Head of caudate nucleus (tissue), 42 donors: ENCODE data around the gene ASB1.

Experiments
- DNase-seq, 42 donors: peaks; one replicate each; pipeline versions ENCODE4 v3.0.0 to v3.0.0-alpha.2; 2020 to 2021; ENCODE audit warnings: mixed read lengths in 7 of 42
- intact Hi-C: fragments of 100-400 bp; cut with DNase I; formaldehyde crosslinking; loops from one replicate; pipeline ENCODE4 v1.15.0; 2022

Gene ASB1

DNA sequence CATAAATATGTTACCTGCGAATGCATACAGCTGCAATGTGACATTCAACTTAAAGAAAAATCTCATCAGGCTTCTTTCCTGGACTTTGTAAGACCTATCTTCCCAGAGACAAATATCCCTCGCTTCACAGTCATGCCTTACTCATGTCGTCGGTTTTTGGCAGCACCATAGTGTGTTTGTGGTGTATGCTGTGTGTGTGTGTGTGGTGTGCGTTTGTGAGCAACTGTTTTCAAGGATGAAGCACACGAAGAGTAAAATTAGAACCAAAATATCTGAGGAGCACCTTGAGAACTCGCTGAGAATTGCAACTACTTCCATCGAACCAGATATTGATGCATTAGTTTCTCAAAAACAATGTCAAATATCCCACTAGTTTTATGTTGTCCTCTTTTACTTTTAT lies 56.9 kb downstream of the ASB1 start:
- peak in 1 of 42 donors; percentile 31 for DNase-seq
- intact Hi-C loops: no loop called here

- DNase-seq: peak in 1 of 42 donors; percentile 10
- intact Hi-C loops: no loop called here
These were observed 58.1 kb downstream of the ASB1 start for GRCh38 chr2:238484522-238485452.

DNA sequence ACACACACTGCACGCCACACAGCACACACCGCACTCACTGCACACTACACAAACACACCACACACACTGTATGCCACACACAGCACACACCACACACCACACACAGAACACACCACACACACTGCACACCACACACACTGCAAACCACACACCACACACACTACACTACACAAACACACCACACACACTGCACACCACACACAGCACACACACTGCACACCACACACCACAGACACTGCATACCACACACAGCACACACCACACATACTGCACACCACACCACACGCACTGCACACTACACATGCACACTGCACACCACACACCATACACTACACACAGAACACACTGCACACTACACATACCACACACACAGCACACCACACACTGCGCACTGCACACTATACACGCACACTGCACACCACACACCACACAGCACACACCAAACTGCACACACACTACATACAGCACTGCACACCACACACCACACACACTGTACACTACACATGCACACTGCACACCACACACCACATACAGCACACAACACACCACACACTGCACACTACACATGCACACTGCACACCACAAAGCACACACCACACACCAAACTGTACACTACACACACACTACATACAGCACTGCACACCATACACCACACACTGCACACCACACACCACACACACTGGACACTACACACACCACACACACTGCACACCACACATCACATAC lies 59.6 kb downstream of the ASB1 start:
- intact Hi-C loops: no loop called here
- DNase-seq: no peak

GRCh38 chr2:238487134-238487533 lies 60.4 kb downstream of the ASB1 start:
- intact Hi-C loops: no loop called here
- DNase-seq: peak in 1 of 42 donors; percentile 12

- intact Hi-C loops: no loop called here
- DNase-seq: peak in 2 of 42 donors; percentile 1 to 21
These were observed 61.1 kb downstream of the ASB1 start for GRCh38 chr2:238487652-238488346.

GRCh38 chr2:238488347-238488826 lies 61.7 kb downstream of the ASB1 start:
- intact Hi-C loops: no loop called here
- peak in 2 of 42 donors; percentile 3 to 26 for DNase-seq

- peak in 1 of 42 donors; percentile 22 for DNase-seq
- intact Hi-C loops: no loop called here
These were observed 62.7 kb downstream of the ASB1 start for GRCh38 chr2:238489431-238489830.

GRCh38 chr2:238489896-238490295 lies 63.2 kb downstream of the ASB1 start:
- peak in 1 of 42 donors; percentile 14 for DNase-seq
- intact Hi-C loops: no loop called here

- DNase-seq: peak in 1 of 42 donors; percentile 30
- intact Hi-C loops: no loop called here
These were observed 66.1 kb downstream of the ASB1 start for GRCh38 chr2:238492840-238493239.

DNA sequence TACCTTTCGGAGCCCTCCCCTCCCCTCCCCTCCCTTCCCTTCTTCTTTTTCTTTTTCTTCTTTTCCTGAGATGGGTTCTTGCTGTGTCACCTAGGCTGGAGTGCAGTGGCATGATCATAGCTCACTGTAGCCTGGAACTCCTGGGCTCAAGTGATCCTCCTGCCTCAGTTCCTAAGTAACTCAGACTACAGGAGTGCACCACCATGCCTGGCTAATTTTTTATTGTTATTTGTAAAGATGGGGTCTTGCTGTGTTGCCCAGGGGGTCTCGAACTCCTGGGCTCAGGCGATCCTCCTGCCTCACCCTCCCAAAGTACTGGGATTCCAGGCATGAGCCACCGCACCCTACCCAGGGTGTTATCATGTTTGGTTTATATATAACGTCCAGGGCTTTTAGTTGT lies 66.7 kb downstream of the ASB1 start:
- intact Hi-C loops: no loop called here

DNA sequence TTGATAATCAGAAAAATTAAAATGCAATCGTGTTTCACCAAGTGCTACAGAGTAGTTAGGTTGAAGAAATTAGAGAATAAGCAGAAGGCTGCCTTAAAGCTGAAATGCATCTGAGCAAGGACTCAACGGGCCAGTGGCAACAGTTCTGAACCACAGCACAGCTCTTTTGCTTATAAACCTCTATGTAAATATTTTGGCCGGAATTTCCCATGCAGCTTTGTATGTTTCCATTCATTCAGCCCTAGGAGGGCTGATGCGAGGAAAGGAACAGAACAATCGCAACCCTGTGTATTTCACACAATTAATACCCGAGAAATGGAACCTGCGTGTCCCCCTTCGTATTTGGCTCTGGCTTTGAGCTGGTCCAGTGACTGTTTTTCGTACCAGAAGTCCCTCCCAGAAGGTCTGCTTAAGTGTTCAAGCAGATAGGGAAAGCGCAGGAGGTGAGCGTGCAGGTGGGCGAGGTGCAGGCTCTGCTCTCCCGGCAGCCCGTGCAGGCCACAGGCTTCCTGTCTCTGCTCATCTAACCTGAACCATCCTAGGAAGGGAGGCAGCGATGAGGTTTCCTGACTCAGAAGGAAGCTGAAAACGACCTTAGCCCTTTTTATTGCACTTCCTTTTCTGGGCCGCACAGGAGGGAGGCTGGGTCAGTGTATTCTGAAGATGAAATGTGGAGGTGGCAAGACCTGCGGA lies 67.3 kb downstream of the ASB1 start:
- DNase-seq: peak in 1 of 42 donors; percentile 22
- intact Hi-C loops: no loop called here

More for the DNA sequence above, 66.7 kb downstream of the ASB1 start:
- DNase-seq: peak in 1 of 42 donors; percentile 3

- peak in 1 of 42 donors; percentile 29 for DNase-seq
- intact Hi-C loops: no loop called here
These were observed 67.8 kb downstream of the ASB1 start for GRCh38 chr2:238494573-238494961.

DNA sequence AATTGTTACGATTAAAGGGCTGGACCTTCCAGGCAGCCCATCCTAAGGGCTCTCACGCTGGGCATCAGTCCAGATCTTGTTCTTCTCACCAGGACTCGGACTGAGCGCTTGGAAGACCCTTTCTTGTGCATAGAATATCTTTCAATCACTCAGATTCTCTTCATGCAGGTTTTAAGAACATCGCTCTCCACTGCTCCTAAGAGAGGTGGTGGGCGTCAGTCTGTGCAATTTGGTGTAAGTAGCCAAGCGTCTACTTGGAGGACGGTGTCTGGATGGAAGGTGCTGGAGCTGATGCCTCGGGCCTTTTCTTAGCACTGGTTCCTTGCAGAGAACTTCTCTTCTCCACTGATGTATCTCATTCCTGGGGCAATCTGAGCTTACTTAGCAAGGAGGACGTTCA lies 68.7 kb downstream of the ASB1 start:
- peak in 1 of 42 donors; percentile 13 for DNase-seq
- intact Hi-C loops: no loop called here

DNA sequence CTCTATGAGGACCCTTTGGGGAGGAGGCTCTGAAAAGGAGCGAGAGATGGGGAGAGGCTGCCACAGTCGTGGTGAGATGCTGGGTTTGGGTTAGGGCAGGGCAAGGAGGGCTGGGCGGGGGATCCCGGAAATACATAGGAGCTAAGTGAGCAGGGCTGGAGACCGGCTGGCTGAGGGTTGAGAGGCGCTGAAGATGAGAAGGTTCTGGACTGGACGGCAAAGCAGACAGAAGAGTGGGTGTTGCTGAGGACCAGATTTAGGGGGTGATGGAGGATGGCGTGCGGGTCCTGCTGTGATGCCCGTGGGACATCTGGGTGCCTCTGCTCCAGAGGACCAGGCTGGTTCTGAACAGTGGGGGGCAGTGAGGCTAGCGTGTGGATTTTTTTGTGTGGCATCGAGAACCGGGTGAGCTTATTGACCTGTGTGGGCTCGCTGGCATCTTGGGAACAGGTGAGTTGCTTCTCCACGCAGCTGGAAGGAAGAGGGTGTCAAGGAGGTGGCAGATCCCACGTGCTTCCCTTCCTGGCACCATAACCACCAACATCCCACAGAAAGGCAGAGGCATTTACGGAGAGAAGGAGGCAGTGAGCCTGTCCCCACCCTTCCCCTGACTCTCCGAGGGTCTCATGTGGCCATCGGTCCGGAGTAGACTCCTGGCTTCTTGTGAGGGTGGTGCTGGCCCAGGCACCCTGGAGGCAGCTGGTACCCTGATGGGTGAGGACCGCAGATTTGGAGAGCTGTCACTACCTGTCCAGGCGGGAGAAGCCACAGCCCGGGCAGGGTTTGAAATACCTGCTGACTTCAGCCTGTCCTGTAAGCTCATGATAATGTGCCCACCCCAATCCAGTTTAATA lies 70.3 kb downstream of the ASB1 start:
- DNase-seq: no peak
- intact Hi-C loops: no loop called here

DNA sequence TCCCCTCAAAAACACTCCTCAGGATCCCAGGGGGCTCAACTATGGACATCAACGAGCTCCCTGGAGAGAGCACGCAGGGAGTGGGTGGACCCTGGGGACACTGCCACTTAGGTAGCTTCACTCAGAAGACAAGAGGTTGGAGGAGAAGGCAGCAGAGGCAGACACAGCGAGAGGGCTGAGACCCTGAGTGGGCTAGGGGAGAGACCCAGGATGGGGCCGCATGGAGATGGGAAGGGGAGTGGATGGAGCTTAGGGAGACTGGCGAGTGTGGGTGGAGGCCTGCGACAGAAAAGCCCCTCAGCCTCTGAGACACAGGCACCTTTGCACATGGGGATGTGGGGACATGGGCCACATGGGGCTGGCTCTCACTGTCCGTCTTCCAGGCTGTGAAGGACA lies 70.9 kb downstream of the ASB1 start:
- no peak for DNase-seq
- intact Hi-C loops: no loop called here

- intact Hi-C loops: no loop called here
- peak in 1 of 42 donors; percentile 34 for DNase-seq
These were observed 71.5 kb downstream of the ASB1 start for GRCh38 chr2:238498188-238498587.

DNA sequence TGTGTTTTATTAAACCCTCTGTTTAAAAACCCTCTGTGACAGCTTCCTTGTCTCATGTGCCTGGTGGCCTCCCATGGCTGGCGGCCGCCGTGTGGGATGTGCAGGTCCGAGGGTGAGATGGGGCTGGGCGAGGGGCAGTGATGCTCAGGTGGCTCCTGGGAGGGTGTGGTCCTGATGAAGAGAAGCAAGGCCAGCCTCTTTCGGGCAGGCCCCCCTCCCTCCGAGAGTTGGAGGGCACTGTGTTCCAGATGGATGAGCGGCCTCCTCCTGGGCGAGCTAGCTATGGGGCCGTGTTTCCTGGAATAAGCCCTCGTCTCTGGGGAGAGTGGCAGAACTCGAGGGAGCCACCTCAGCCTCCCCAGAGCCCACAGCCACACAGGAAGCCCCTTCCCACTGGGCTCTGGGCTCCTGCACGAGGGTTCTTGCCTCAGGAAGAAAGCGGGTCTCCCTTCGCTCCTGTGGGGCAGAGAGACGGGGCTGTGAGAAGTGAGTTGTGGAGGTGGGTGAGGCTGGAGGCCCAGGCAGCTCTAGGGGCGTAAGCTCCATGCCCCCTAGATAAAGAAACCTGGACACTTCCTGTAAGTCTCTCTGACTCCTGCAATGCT lies 72.1 kb downstream of the ASB1 start:
- no peak for DNase-seq

More for the DNA sequence above, 72.1 kb downstream of the ASB1 start:
- intact Hi-C loops: no loop called here
